Glutamatergic neuron (in vitro differentiated cells): ENCODE results near the gene CCDC50. TPM values are rescaled to one million over a fixed set of nuclear protein-coding genes. Genes with fewer than 3 reads are reported as not detected.
A peak's percentile ranks its signal among the peaks of the same experiment; 100 is the strongest.

Source experiments
- DNase-seq: peaks from one replicate; pipeline ENCODE4 v3.0.0; 2022
- H3K27ac Mint-ChIP-seq: one replicate; pipeline ENCODE4 v1.8.0; 2020; ENCODE audit warnings: mild to moderate bottlenecking, mixed read lengths, inconsistent platforms; ENCODE audit not compliant: unreplicated experiment
- H3K27me3 Mint-ChIP-seq: one replicate; pipeline ENCODE4 v1.8.0; 2020; ENCODE audit warnings: mild to moderate bottlenecking, moderate library complexity, mixed read lengths, inconsistent platforms; ENCODE audit not compliant: unreplicated experiment
- H3K36me3 Mint-ChIP-seq: one replicate; pipeline ENCODE4 v1.8.0; 2020; ENCODE audit warnings: mild to moderate bottlenecking, mixed read lengths, inconsistent platforms; ENCODE audit not compliant: unreplicated experiment
- H3K4me1 Mint-ChIP-seq: one replicate; pipeline ENCODE4 v1.8.0; 2020; ENCODE audit warnings: mild to moderate bottlenecking, low read depth, mixed read lengths, inconsistent platforms; ENCODE audit not compliant: unreplicated experiment
- H3K4me3 Mint-ChIP-seq: one replicate; pipeline ENCODE4 v1.8.0; 2020; ENCODE audit warnings: mild to moderate bottlenecking, mixed read lengths, inconsistent platforms; ENCODE audit not compliant: unreplicated experiment
- H3K9me3 Mint-ChIP-seq: one replicate; pipeline ENCODE4 v1.8.0; 2020; ENCODE audit warnings: mild to moderate bottlenecking, moderate library complexity, mixed read lengths, inconsistent platforms; ENCODE audit not compliant: unreplicated experiment
- total RNA-seq: library from RNA; stranded (reverse); fragmentation: NEBNext Ultra II Directional; extraction: Animal tissue kit (Norgen Biotek cat#: 25700); gene quantifications from one replicate; pipeline ENCODE4 v1.2.1, GENCODE V29; 2021; ENCODE audit not compliant: unreplicated experiment
- TF ChIP-seq, protein P1 (sequence below): fragments of 200-600 bp; sonication (generic); IDR thresholded peaks from one replicate; pipeline ENCODE4 v1.5.0; 2021; ENCODE audit not compliant: partially characterized antibody, unreplicated experiment

Gene CCDC50
- total RNA-seq, 1 donor from 2014 or later, result 144 TPM

DNA sequence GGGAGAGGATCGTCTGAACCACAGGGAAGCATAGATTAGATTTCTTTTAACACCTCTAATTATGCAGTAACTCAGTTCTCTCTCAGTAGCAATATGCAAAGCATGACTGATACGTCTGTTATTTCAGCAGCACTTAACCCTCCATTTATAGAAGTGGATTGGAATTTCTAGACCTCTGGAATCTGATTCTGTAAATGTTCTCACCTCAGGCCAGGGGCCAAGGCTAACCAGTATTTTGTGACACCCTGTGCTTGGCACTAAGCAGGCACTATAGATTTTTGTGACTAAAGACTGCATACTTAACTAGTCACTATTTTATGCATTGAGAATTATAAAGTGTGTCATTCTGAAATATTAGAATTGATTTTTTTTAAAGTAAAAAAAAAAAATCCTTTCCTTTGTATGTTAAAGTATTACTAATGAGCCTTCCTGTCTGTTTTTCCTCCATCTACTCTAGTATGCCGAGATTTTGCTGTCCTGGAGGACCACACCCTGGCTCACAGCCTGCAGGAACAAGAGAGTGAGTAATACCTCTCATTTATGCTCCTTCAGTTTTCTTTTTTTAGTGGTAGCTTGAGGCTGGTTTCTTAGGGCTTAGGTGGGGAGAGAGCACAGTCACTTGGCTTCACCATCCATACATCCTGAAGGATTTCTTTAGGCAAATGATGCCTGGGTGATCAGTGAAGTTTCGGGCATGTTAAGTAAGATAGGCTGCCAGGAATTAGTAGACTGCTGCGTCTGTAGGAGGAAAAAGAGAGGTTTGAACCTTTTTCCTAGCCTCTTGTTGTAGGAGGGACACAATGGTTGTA is 27.6 kb downstream of the CCDC50 start:
- Mint-ChIP-seq H3K27me3 (peaks cover 3% of the 10 kb centered on the region), H3K4me1 (peaks cover 24% of the 10 kb centered on the region), H3K9me3 (no peaks in the 10 kb centered on the region), H3K36me3 (peaks cover 7% of the 10 kb centered on the region), H3K4me3 (no peak overlapping the region), H3K27ac (no peak overlapping the region)
- no peak for DNase-seq
- TF ChIP-seq, protein P1, sequence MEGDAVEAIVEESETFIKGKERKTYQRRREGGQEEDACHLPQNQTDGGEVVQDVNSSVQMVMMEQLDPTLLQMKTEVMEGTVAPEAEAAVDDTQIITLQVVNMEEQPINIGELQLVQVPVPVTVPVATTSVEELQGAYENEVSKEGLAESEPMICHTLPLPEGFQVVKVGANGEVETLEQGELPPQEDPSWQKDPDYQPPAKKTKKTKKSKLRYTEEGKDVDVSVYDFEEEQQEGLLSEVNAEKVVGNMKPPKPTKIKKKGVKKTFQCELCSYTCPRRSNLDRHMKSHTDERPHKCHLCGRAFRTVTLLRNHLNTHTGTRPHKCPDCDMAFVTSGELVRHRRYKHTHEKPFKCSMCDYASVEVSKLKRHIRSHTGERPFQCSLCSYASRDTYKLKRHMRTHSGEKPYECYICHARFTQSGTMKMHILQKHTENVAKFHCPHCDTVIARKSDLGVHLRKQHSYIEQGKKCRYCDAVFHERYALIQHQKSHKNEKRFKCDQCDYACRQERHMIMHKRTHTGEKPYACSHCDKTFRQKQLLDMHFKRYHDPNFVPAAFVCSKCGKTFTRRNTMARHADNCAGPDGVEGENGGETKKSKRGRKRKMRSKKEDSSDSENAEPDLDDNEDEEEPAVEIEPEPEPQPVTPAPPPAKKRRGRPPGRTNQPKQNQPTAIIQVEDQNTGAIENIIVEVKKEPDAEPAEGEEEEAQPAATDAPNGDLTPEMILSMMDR, result no peak

DNA sequence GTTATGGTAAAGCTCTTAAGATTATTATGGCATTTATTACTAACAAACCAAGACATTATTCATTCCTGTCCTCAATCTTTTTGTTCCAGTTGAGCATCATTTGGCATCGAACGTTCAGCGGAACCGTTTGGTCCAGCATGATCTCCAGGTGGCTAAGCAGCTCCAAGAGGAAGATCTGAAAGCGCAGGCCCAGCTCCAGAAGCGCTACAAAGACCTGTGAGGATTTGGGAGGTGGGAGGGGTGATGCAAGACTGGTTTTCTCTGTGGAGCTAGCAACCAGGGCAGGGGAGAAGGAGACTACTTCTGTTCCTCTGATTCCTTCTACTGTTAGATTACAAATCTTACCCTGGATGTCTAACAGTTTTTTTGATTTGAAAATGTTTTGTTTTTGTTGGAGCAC is 28.7 kb downstream of the CCDC50 start:
- Mint-ChIP-seq H3K36me3 (peaks cover 7% of the 10 kb centered on the region), H3K27me3 (peaks cover 3% of the 10 kb centered on the region), H3K27ac (no peak overlapping the region), H3K9me3 (no peaks in the 10 kb centered on the region), H3K4me3 (no peak overlapping the region), H3K4me1 (peaks cover 24% of the 10 kb centered on the region)
- DNase-seq, result no peak
- TF ChIP-seq, protein P1, result no peak

DNA sequence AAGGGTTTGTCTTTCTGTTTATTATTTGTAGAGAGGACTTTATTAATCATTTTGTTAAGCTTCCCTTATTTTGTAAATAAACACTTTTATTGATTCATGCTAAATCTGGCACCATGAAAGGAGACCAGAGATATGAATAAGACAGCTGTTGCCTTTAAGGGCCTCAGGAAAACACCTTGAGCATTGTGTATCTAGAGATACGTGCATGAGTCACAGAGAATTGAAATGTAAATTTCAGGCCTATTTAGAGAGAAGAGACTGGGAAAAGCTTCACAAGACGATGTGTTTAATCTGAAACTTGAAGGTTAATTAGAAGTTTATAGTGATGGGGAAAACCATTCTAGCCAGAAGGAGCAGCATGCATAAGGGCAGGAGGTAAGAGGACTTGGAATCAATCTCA is 29.7 kb downstream of the CCDC50 start:
- DNase-seq, result no peak
- H3K36me3 Mint-ChIP-seq, result peaks cover 7% of the 10 kb centered on the region

DNA sequence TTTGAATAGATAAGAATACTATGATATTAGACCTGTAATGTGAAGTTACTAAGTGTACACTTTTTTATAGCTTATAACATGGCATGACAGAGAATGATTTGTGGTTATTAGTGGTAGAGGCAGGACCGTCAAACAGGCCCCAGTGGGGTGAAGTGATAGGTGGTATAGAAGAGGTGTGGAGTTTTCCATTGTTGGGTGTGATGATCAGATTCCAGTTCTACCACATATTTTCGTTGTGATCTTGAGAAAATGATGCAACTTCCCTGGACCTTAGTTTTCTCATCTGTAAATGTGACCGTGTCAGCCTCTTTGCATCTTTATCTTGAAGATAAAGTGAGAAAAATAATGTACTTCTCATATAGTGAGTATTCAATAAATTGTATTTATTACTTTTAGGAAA is 31.4 kb downstream of the CCDC50 start:
- no peak overlapping the region for H3K27ac Mint-ChIP-seq
- H3K36me3 Mint-ChIP-seq, result peaks cover 7% of the 10 kb centered on the region
- no peak for DNase-seq
- H3K4me1 Mint-ChIP-seq, result peaks cover 25% of the 10 kb centered on the region
- no peaks in the 10 kb centered on the region for H3K9me3 Mint-ChIP-seq
- H3K27me3 Mint-ChIP-seq, result peaks cover 3% of the 10 kb centered on the region
- TF ChIP-seq, protein P1, result no peak
- no peak overlapping the region for H3K4me3 Mint-ChIP-seq

More for the DNA sequence above, 29.7 kb downstream of the CCDC50 start:
- Mint-ChIP-seq H3K4me1 (peaks cover 26% of the 10 kb centered on the region), H3K4me3 (no peak overlapping the region), H3K27me3 (peaks cover 3% of the 10 kb centered on the region), H3K9me3 (no peaks in the 10 kb centered on the region), H3K27ac (no peak overlapping the region)
- TF ChIP-seq, protein P1, result no peak

DNA sequence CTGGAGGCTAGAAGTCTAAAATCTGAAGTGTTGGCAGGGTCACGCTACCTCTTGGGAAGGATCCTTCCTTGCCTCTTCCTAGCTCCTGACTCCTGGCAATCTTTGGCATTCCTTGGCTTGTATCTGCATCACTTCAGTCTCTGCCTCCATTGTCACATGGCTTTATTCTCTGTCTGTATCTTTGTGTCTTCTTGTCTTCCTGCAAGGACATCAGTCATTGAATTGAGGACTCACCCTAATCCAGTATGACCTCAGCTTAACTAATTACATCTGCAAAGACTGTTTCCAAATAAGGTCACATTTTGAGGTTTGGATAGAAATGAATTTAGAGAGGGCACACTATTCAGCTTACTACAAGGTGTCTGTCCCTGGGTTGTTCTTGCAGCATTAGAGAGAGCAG is 32.3 kb downstream of the CCDC50 start:
- TF ChIP-seq, protein P1, result no peak
- Mint-ChIP-seq H3K9me3 (no peaks in the 10 kb centered on the region), H3K36me3 (peaks cover 7% of the 10 kb centered on the region), H3K27me3 (peaks cover 3% of the 10 kb centered on the region), H3K4me1 (peaks cover 20% of the 10 kb centered on the region), H3K4me3 (no peak overlapping the region), H3K27ac (peak overlapping the region; percentile 1)
- DNase-seq, result no peak
